A673 (cell line): ENCODE measurements around the gene TMEM8B. TPM values are rescaled to one million over a fixed set of nuclear protein-coding genes. Genes with fewer than 3 reads are reported as not detected.

Source experiments
- BruUV-seq: library from RNA; stranded (reverse); fragments of 400-500 nt; replicated peaks from 2 replicates; lab custom pipeline; 2021; lab: Mats Ljungman, UMichigan
- CTCF ChIA-PET: fragments of 300-600 bp; sonication (Branson Sonifier 250); formaldehyde crosslinking; loops from one replicate; lab custom pipeline; 2022; ENCODE audit warnings: antibody characterized with exemption; lab: Charles Lee
- POLR2A ChIA-PET: fragments of 300-600 bp; sonication (Branson Sonifier 250); formaldehyde crosslinking; loops from one replicate; lab custom pipeline; 2022; ENCODE audit warnings: antibody characterized with exemption; ENCODE audit not compliant: low non-redundant PET; lab: Charles Lee
- DNase-seq: peaks from one replicate; pipeline ENCODE4 v3.0.0-alpha.2; 2015; ENCODE audit warnings: low spot score
- H3K27ac ChIP-seq: fragments of 200-600 bp; sonication (generic); 2 replicates; pipeline ENCODE4 v1.5.1; 2016; ENCODE audit warnings: mixed run types, low read depth, mild to moderate bottlenecking, mixed read lengths, antibody characterized with exemption, low read length; ENCODE audit not compliant: poor library complexity, severe bottlenecking
- H3K27me3 ChIP-seq: fragments of 200-600 bp; sonication (generic); replicated peaks from 2 replicates; pipeline ENCODE4 v1.6.1; 2017; ENCODE audit warnings: mixed run types, low read depth, mild to moderate bottlenecking, mixed read lengths, antibody characterized with exemption, low read length; ENCODE audit not compliant: insufficient read depth, poor library complexity
- H3K36me3 ChIP-seq: fragments of 200-600 bp; sonication (generic); 2 replicates; pipeline ENCODE4 v1.6.1; 2016; ENCODE audit warnings: mixed run types, mild to moderate bottlenecking, mixed read lengths, antibody characterized with exemption, low read length; ENCODE audit not compliant: insufficient read depth, poor library complexity, severe bottlenecking
- H3K4me1 ChIP-seq: fragments of 200-600 bp; sonication (generic); 2 replicates; pipeline ENCODE4 v1.6.1; 2017; ENCODE audit warnings: mixed run types, mild to moderate bottlenecking, mixed read lengths, antibody characterized with exemption, low read length; ENCODE audit not compliant: insufficient read depth, poor library complexity, severe bottlenecking
- H3K4me3 ChIP-seq: fragments of 200-600 bp; sonication (generic); 2 replicates; pipeline ENCODE4 v1.5.1; 2016; ENCODE audit warnings: low read depth, mixed run types, mild to moderate bottlenecking, mixed read lengths, low read length; ENCODE audit not compliant: poor library complexity, severe bottlenecking
- H3K9me3 ChIP-seq: fragments of 200-600 bp; sonication (generic); 2 replicates; pipeline ENCODE4 v1.6.1; 2016; ENCODE audit warnings: mixed run types, low read depth, mild to moderate bottlenecking, mixed read lengths, antibody characterized with exemption, low read length; ENCODE audit not compliant: poor library complexity, severe bottlenecking
- EZH2 ChIP-seq: fragments of 200-600 bp; sonication (generic); IDR thresholded peaks from 2 replicates; pipeline ENCODE4 v1.6.1; 2017; ENCODE audit warnings: borderline replicate concordance, low read depth, mild to moderate bottlenecking, mixed read lengths, antibody characterized with exemption, low read length; ENCODE audit not compliant: poor library complexity, severe bottlenecking
- intact Hi-C: fragments of 100-400 bp; cut with micrococcal nuclease; formaldehyde crosslinking; loops from one replicate; pipeline ENCODE4 v1.10.0; 2022; ENCODE audit not compliant: unreplicated experiment
- total RNA-seq: library from RNA; stranded (reverse); gene quantifications from 2 replicates; pipeline ENCODE4 v1.2.3, GENCODE V29; 2021
- TF ChIP-seq, protein P1 (sequence below): fragments of 300-800, 200-600 bp; sonication (generic); conservative IDR thresholded peaks from 2 replicates; pipeline ENCODE4 v1.5.1; 2017; ENCODE audit warnings: low read depth, mild to moderate bottlenecking, antibody characterized with exemption, low read length, moderate library complexity, mixed read lengths

The TMEM8B gene
- total RNA-seq, 1 experiment from 2014 or later: 6.9 TPM

- ChIA-PET POLR2A (no interaction called here), CTCF (no interaction called here)
- TF ChIP-seq, protein P1, sequence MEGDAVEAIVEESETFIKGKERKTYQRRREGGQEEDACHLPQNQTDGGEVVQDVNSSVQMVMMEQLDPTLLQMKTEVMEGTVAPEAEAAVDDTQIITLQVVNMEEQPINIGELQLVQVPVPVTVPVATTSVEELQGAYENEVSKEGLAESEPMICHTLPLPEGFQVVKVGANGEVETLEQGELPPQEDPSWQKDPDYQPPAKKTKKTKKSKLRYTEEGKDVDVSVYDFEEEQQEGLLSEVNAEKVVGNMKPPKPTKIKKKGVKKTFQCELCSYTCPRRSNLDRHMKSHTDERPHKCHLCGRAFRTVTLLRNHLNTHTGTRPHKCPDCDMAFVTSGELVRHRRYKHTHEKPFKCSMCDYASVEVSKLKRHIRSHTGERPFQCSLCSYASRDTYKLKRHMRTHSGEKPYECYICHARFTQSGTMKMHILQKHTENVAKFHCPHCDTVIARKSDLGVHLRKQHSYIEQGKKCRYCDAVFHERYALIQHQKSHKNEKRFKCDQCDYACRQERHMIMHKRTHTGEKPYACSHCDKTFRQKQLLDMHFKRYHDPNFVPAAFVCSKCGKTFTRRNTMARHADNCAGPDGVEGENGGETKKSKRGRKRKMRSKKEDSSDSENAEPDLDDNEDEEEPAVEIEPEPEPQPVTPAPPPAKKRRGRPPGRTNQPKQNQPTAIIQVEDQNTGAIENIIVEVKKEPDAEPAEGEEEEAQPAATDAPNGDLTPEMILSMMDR: no peak
- TF ChIP-seq EZH2: no peak
- DNase-seq: no peak
- H3K9me3 ChIP-seq: no peaks in the 10 kb centered on the region
- H3K4me1 ChIP-seq: peaks cover 8% of the 10 kb centered on the region
- no peaks in the 10 kb centered on the region for H3K36me3 ChIP-seq
- no peak overlapping the region for H3K4me3 ChIP-seq
- BruUV-seq: no TSS peak
- intact Hi-C loops: no loop called here
- H3K27me3 ChIP-seq: no peaks in the 10 kb centered on the region
- H3K27ac ChIP-seq: no peak overlapping the region
Observed at GRCh38 chr9:35834260-35835215, 5.5 kb downstream of the TMEM8B start.

DNA sequence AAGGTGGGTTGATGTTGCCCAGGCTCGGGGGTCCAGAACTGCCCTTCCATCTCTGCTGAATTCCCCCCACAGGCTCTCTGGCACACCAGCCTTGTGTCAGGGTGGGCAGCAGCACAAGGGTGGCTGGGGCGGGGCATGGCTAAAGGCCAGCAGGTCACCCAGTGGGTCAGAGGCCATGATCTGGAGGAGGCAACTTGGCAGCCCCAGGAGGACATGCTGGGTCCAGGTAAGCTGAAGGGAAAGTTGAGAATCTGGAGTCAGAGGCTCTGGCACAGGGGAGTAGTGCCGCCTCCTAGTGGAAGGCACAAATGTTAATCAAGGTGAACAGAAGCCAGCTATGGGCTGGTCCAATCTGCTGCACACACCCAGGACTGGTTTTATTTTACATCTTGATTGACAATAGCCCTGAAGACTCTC is 6.2 kb downstream of the TMEM8B start:
- intact Hi-C loops: no loop called here
- POLR2A ChIA-PET: no interaction called here

DNA sequence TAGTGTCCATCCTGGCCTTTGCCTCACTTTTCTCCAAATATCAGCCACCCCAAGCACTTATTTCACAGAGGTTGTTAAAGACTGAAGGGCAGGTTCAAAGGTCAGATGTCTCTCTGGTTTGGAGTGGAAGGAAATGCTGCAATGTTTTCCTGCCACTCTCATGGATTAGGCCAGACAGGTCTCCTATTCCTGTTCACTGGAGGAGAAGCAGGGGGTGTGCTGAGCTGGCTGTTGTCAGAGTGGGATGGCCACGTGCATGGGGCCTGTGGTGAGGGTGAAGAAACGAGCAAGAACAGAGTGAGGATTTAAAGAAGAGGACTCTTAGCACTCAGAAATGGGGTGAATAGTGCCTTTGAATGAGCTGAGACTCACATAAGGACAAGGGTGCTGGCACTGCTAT is 6.7 kb downstream of the TMEM8B start:
- BruUV-seq: no TSS peak
- ChIA-PET POLR2A (no interaction called here), CTCF (no interaction called here)

More for the DNA sequence above, 6.2 kb downstream of the TMEM8B start:
- no peaks in the 10 kb centered on the region for H3K36me3 ChIP-seq
- CTCF ChIA-PET: no interaction called here
- no peaks in the 10 kb centered on the region for H3K27me3 ChIP-seq
- no TSS peak for BruUV-seq
- no peaks in the 10 kb centered on the region for H3K9me3 ChIP-seq
- DNase-seq: no peak
- H3K4me1 ChIP-seq: peaks cover under 1% of the 10 kb centered on the region
- no peak overlapping the region for H3K27ac ChIP-seq
- TF ChIP-seq EZH2: no peak
- TF ChIP-seq, protein P1: peak; percentile 54
- H3K4me3 ChIP-seq: no peak overlapping the region

More for the DNA sequence above, 6.7 kb downstream of the TMEM8B start:
- no peaks in the 10 kb centered on the region for H3K4me1 ChIP-seq
- H3K9me3 ChIP-seq: no peaks in the 10 kb centered on the region
- no peak overlapping the region for H3K4me3 ChIP-seq
- no peak for DNase-seq
- TF ChIP-seq, protein P1: no peak
- TF ChIP-seq EZH2: no peak
- H3K36me3 ChIP-seq: no peaks in the 10 kb centered on the region
- no peaks in the 10 kb centered on the region for H3K27me3 ChIP-seq
- intact Hi-C loops: no loop called here
- H3K27ac ChIP-seq: no peak overlapping the region
